Measurements from ENCODE around the gene FAAH.

FAAH gene

DNA sequence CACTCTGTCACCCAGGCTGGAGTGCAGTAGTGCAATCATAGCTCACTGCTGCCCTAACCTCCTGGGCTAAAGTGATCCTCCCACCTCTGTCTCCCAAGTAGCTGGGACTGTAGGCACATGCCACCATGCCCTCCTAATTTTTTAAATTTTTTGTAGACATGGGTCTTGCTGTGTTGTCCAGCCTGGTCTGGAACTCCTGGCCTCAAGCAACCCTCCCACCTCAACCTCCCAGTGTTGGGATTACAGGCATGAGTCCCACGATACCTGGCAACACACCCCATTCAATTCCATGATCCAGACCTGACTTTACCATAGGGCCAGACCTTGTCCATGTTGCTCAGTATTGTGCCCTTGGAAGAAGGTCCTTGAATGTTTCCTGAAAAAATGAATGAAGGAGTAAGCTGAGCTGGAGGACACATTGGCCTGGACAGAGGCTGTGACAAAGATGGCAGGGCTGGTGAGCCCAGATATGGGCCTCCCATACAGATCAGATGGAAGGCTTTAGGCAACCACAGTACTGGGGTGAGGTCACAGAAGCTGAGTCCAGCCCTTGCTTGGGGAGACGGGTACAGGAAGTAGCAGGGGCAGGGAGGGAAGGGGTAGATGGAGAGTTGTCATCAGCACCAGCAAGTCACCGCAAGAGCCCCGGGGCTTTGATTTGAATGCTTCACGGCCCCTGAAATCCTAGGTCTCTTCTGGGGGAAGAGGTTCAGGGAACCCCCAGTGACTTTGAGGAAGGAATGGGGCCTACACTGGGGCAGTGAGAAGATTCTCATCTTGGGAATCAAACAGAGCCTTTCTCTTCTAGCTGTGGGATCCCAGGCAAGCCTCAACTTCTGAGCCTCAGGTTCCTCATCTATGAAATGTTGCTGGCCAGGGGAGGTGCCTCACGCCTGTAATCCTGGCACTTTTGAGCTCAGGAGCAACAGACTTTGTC is 55.4 kb downstream of the FAAH start:
- no peak for DNase-seq (ENCODE audit: low read depth in 2 of 2)

DNA sequence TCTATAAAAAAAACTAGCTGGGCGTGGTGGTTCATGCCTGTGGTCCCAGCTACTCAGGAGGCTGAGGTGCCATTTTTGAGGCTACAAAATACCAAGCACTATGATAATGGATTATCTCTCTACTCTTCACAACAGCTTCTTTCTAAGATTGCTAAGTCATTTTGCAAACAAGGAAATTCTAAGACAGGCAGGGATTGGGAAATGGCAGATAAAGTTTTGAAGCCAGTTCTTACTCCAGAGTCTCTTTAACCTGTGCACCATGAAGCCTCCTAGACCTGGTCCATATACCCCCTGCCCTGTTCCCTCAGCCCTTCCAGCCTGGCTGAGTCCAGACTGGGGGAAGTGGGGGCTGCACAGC is 56.0 kb downstream of the FAAH start:
- DNase-seq (ENCODE audit: low read depth in 2 of 2), result no peak

DNA sequence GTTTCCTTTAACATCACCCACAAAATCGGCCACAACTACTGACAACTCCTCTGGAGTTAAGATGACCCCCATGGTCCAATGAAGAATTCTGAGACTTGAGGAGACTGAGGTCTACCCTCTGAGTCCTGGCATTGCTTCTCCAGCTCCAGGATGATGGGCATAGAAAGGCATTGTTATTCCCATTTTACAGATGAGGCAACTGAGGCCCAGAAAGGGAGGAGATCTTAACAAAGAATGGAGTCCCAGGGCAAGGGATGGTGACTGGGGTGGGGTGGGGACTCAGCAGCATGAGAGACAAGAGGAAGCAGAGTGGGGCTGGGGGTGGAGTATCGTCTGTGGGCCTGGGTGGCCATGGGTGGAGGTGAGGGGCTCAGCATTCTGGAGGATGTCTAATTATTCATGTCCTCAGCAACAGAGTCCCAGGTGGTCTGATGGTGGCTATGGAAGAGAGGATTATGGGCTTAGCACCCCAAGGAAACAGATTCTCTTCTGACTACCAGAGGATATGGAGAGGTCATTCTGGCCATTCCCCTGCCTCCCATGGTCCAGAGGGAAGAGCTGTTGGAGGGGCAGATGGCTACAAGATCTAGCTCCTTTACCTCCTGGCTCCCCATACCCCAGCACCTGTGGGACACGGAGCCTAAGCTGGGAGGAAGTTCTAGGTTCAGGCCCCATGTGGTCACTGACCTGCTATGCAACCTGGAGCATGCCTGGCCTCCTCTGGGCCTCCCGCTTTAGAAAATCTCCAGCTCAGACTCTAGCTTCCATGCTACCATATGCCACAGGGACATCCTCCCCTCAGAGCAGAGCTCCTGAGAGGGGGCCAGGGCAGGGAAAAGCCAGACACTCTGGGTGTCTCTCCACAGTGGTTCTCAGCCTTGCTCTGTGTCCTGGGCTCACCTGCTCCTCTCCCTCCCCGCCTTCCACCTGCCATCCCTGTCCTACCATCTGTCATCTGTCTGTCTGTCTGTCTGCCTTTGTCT is 58.1 kb downstream of the FAAH start:
- DNase-seq (ENCODE audit: low read depth in 2 of 2), result no peak

DNA sequence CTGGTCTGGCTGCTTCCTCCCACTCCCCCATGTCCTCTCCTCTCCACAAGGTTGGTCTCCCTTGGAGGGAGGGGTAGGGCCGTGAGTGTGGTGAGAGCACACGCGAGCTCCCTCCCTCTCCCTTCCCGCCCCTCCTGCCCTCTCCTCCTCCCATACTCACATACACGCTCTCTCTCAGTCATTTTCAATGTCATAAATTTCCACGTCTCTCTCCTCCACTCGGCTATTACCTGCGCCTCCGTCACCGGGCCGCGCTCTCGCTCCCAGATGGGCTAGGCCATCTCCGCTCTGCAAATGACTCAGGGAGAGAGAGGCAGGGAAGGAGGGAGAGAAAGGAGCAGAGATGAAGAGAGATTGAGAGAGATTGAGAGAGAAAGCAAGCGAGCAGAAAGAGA is 58.8 kb downstream of the FAAH start:
- no peak for DNase-seq (ENCODE audit: low read depth in 2 of 2)

DNA sequence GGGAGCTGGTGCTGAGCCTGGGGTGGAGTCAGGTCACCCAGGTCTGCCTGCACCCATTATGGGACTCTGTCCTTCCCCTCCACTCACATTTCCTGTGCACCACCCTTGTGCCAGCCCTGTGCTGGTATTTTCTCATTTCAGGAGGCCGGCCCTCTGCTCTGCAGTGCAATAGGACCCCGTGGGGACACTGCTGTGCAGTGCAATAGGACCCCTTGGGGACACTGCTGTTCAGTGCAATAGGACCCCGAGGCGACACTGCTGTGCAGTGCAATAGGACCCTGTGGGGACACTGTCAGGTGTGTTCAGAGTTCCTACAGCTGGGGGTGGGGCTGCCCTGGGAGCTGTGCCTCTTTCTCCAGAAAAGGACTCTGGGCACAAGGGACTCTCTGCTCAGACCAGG is 59.3 kb downstream of the FAAH start:
- DNase-seq (ENCODE audit: low read depth in 2 of 2), result no peak

DNA sequence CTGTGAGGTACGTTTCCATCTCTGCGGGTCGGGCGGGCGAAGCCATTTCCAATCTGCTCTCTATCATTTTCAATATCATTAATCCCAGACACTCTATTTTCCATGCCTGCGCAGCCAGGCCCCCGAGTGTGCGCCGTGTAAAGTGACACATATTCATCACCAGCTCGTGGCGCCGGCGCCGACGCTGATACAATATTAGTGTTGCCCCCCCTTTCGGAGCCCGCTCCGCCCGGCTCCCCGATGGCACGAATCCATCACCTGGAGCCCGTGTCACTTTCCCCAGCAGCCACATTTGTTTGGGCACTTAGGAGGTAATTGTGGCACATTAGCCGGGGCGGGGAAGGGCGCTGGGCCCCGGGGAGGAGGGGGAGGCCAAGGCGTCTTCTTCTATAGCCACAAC is 61.8 kb downstream of the FAAH start:
- DNase-seq (ENCODE audit: low read depth in 2 of 2), result no peak

DNA sequence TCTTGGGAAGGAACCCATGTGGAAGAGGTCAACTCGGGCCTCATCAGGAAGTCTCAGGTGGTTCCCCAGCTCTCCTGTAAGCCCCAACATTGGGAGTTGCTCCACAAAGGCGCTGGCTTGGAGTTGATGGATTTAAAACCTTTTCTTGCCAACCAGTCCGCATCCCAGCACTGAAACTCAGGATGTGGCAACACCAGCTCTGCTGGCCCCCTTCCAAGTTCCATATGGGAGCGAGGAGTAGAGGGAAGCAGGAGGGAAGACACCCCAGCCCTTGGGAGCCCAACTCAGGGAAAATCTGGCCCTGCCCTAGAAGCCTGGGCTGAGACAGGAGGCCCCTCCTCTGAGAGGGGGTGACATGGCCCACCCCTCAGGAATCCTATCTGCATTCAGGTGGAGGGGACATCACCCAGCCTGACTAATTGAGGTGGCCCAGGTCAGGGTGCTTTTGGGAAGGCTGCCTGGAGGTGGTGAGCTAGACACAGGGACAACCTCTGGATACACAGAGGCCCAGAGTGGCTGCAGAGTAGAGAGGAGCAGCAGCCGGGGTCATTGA is 62.4 kb downstream of the FAAH start:
- no peak for DNase-seq (ENCODE audit: low read depth in 2 of 2)

DNA sequence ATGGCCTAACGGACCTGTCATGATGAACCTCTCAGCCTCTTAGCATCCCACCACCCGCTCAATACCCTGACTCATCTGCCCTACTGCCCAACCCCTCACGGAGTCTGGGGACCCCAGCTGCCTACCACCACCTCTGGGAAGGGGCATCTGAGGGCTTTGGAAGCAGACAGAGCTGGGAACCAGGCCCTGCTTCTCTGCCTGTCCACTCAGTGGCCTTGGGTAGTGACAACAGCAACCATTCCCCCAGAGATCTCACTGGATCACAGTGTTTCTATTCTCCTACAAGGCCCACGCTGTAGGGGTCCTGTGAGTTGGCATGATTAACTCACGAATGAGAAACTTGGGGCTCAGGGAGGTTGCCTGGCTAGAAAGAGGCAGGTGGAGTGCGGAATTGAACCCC is 63.1 kb downstream of the FAAH start:
- no peak for DNase-seq (ENCODE audit: low read depth in 2 of 2)

DNA sequence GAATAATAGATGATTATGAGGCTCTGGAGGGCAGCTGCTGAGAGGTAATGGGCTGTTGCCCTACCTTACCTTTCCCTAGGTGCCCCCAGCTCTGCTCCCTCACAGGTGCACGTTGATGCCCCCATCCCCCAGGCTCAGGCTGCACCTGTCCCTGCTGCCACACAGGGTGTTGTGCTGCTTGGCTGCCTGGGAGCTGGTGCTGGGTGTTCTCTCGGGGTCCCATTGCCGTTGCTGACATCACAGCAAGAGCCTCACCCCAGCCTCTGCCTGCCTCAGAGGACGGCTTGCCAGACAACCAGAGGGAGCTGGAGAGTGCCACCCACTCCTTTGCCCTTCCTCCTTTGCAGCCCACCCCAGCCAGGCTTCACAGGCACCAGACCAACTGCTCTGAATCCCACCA is 64.1 kb downstream of the FAAH start:
- no peak for DNase-seq (ENCODE audit: low read depth in 2 of 2)

DNA sequence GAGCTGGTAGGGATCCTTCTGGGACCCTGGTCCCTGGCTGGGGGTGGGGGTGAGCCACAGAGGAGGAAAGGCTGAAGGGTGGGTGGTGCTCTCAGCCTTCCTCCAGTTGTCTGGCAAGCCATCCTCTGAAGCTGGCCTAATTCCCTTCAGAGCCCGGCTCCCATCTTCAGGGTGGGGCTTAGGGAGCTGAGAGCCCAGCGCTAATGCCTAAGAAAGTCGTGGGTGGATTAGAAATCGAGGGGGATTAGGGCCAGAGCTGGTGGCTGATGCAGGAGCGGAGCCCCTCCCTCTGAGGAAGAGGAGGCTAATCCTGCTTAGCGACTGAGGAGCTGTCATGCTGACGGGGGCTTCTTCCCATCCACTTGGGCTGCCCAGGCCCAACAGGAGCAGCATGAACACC is 64.7 kb downstream of the FAAH start:
- DNase-seq (ENCODE audit: low read depth in 2 of 2), result no peak

DNA sequence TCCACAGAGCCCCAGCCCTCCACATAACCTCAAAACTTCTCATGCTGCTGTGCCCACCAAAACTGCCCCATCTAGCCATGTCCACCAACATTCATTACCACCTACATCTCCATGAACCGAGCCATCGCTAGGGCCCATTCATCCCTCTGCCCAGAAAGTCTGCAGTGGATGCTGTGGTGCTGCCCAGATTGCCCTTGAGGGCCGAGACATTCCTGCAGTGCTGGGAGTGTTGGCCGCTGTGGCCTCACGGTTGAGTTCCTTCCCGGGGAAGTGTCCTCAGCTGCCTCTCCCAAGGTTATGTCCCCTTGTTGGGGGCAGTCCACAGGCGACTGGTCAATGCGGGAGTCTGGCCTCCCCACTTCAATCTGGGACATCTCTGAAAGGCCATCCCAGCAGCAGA is 65.2 kb downstream of the FAAH start:
- DNase-seq (ENCODE audit: low read depth in 2 of 2), result no peak

DNA sequence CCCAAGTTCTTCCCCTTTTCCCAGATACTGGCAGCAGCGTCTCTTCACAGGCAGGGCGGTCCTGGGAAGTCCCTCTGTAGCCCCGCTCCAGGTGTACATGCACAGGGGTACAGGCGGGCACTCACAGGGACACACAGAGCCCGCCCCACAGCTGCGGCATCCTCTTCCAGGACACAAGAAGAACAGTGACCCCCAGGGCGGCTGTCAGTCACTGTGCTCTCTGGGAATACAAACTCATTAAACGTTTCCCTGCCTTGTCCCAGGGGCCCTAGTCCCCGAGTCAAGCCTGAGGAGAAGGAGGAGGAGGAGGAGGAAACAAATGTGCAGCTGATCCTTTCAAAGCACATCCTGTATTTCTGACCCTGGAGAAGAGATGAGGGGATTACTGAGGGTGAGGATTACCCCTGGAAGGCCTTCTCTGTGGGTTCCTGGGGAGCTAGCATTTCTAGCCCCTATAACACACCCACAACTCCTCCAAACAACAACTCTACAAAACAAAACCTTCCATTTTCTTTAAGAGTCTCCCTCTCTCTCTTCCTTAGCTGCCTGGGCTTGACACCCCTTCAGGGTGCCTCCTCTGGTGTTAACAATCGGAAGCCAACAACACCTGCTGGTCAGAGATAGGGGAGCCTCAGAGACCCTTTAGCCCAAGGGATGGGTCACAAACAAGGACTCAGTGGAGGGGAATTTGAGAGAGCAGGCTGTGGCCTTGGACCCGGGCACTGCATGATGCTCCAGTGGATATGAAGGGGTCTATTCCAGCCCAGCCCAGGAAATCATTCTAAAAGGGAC is 67.1 kb downstream of the FAAH start:
- no peak for DNase-seq (ENCODE audit: low read depth in 2 of 2)

DNA sequence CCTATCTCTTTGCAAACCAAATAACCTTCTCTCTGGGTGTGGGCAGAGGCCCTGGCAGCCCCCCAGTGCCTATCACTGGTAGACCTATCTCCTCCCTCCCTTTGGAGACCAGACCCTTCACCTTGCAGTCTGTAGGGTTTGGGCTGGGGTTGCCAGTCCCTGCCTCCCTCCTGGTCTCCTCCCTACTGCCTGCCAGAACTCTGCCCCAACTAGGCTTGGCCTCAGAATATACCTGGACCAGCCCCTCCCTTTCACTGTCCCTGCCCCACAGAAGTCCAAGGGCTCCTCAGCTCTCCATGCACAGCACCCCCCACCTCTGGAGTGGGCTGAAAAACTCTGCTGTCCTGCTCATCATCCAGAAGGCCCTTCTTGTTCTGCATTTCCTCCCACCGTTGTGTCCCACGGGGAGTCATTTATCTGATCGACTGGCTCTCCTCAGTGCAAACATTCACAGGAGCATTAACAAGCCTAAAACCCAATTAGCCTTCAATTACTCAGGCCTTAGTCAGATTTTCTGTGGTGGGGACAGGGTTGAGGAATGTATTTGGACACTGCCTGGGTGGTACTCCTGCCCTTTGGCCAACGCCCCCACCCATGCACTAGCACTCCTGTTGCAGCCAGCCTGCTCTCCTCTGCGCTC is 67.8 kb downstream of the FAAH start:
- no peak for DNase-seq (ENCODE audit: low read depth in 2 of 2)

All from stimulated activated CD8-positive, alpha-beta memory T cell treated with anti-CD3 and anti-CD28 coated beads, Interleukin-15, amount 100 ng/mL, for 4 hours (primary cell).